AG10803 (cell line): Measurements from ENCODE around the gene ERGIC1.

Source experiments
- DNase-seq: peaks from one replicate; pipeline ENCODE4 v3.0.0; 2010; ENCODE audit warnings: low read depth
- H3K4me3 ChIP-seq: 2 replicates; pipeline ENCODE4 v1.5.1; 2011; ENCODE audit warnings: mild to moderate bottlenecking, low read length, control low read depth
- CTCF ChIP-seq: conservative IDR thresholded peaks from 2 replicates; pipeline ENCODE4 v1.5.1; 2011; ENCODE audit warnings: mild to moderate bottlenecking, low read length, control low read depth, inconsistent platforms

Gene ERGIC1

GRCh38 chr5:173001229-173001841, 167.3 kb downstream of the ERGIC1 start:
- no peak overlapping the region for H3K4me3 ChIP-seq
- DNase-seq, result no peak
- no peak for TF ChIP-seq CTCF
